B cell (primary cell): ENCODE data around the gene SYCP3. TPM values are rescaled to one million over a fixed set of nuclear protein-coding genes. Genes with fewer than 3 reads are reported as not detected.

Experiments used
- ATAC-seq: fragments of 200-7000 bp; cut with Tn5 transposase; one replicate; pipeline ENCODE4 v1.10.0; 2021; ENCODE audit warnings: low read depth, mild to moderate bottlenecking, moderate number of reproducible peaks, moderate library complexity
- CTCF ChIA-PET: fragments of 350-600 bp; sonication (Branson Sonifier 250); formaldehyde crosslinking; loops from one replicate; lab custom pipeline; 2021; ENCODE audit warnings: antibody characterized with exemption, inconsistent platforms; lab: Charles Lee
- POLR2A ChIA-PET: fragments of 350-600 bp; sonication (Branson Sonifier 250); formaldehyde crosslinking; loops from one replicate; lab custom pipeline; 2021; ENCODE audit warnings: antibody characterized with exemption; lab: Charles Lee
- DNase-seq: peaks from one replicate; pipeline ENCODE4 v3.0.0; 2013
- H2AFZ ChIP-seq: 2 replicates; pipeline ENCODE4 v1.6.1; 2012; ENCODE audit warnings: mild to moderate bottlenecking, low read depth, low read length; ENCODE audit not compliant: insufficient read depth, poor library complexity, severe bottlenecking
- H3K27ac ChIP-seq, 2 donors: 1 replicate in 1 of 2; 2 replicates in 1 of 2; pipeline ENCODE4 v1.5.1; 2012 to 2013; ENCODE audit warnings: low read length in 2 of 2, mild to moderate bottlenecking in 2 of 2, moderate library complexity in 1 of 2
- H3K27me3 ChIP-seq, 4 experiments: fragments of 200-600 bp in 1 of 4; sonication (generic) in 1 of 4; replicated peaks in 1 of 4; 1 replicate in 2 of 4; 2 replicates in 2 of 4; pipeline versions ENCODE4 v1.6.1 to v1.7.0; 2013 to 2016; ENCODE audit warnings: low read length in 3 of 4, mild to moderate bottlenecking in 2 of 4, mixed read lengths in 1 of 4, moderate library complexity in 1 of 4; ENCODE audit not compliant: insufficient read depth in 4 of 4, control insufficient read depth in 3 of 4; ENCODE audit errors: control extremely low read depth in 1 of 4
- H3K36me3 ChIP-seq, 2 experiments: replicated peaks in 1 of 2; 1 replicate in 1 of 2; 2 replicates in 1 of 2; pipeline versions ENCODE4 v1.6.1 to v1.7.1; 2013; ENCODE audit warnings: low read length in 1 of 2; ENCODE audit not compliant: insufficient read depth in 2 of 2, control insufficient read depth in 1 of 2; ENCODE audit errors: control extremely low read depth in 1 of 2, extremely low read depth in 1 of 2
- H3K4me1 ChIP-seq, 2 donors: fragments of 200-600 bp in 1 of 2; sonication (generic) in 1 of 2; 1 replicate in 1 of 2; 2 replicates in 1 of 2; pipeline versions ENCODE4 v1.5.1 to v1.6.1; 2013 to 2017; ENCODE audit warnings: low read length in 2 of 2; ENCODE audit not compliant: control insufficient read depth in 2 of 2, insufficient read depth in 2 of 2
- H3K4me2 ChIP-seq: replicated peaks from 2 replicates; pipeline ENCODE3; 2012; ENCODE audit warnings: mild to moderate bottlenecking, low read depth, low read length; ENCODE audit not compliant: poor library complexity, severe bottlenecking
- H3K4me3 ChIP-seq, 5 experiments: fragments of 200-600 bp in 1 of 5; sonication (generic) in 1 of 5; 1 replicate in 3 of 5; 2 replicates in 2 of 5; pipeline versions ENCODE4 v1.5.1 to v1.7.0; 2011 to 2016; ENCODE audit warnings: low read length in 4 of 5, mild to moderate bottlenecking in 4 of 5, low read depth in 2 of 5, control low read depth in 1 of 5, moderate library complexity in 1 of 5; ENCODE audit not compliant: insufficient read depth in 1 of 5; ENCODE audit errors: control extremely low read depth in 1 of 5, extremely low read depth in 1 of 5
- H3K79me2 ChIP-seq: fragments of 200-600 bp; sonication (generic); one replicate; pipeline ENCODE4 v1.6.0; 2016; ENCODE audit warnings: low read length; ENCODE audit not compliant: control insufficient read depth, insufficient read depth
- H3K9ac ChIP-seq: fragments of 200-600 bp; sonication (generic); 2 replicates; pipeline ENCODE4 v1.6.1; 2017; ENCODE audit warnings: mild to moderate bottlenecking, low read length, moderate library complexity
- H3K9me3 ChIP-seq, 3 donors: one replicate each; pipeline versions ENCODE4 v1.6.1 to v1.7.1; 2013; ENCODE audit warnings: low read length in 2 of 3; ENCODE audit not compliant: control insufficient read depth in 2 of 3, insufficient read depth in 1 of 3; ENCODE audit errors: control extremely low read depth in 1 of 3
- H4K20me1 ChIP-seq: 2 replicates; pipeline ENCODE4 v1.6.0; 2012; ENCODE audit warnings: mild to moderate bottlenecking, low read length; ENCODE audit not compliant: insufficient read depth, control insufficient read depth, poor library complexity, severe bottlenecking
- H3K27ac Mint-ChIP-seq: one replicate; pipeline ENCODE4 v1.8.0; 2021; ENCODE audit warnings: mixed read lengths
- H3K27me3 Mint-ChIP-seq: one replicate; pipeline ENCODE4 v1.8.0; 2021; ENCODE audit warnings: mixed read lengths
- H3K4me1 Mint-ChIP-seq: one replicate; pipeline ENCODE4 v1.8.0; 2021; ENCODE audit warnings: mixed read lengths
- H3K4me3 Mint-ChIP-seq: one replicate; pipeline ENCODE4 v1.8.0; 2021; ENCODE audit warnings: mixed read lengths
- H3K9me3 Mint-ChIP-seq: one replicate; pipeline ENCODE4 v1.8.0; 2022; ENCODE audit warnings: mixed read lengths; ENCODE audit not compliant: insufficient read depth
- EZH2 ChIP-seq: IDR thresholded peaks from 2 replicates; pipeline ENCODE4 v1.6.1; 2012; ENCODE audit warnings: borderline replicate concordance, low read depth, mild to moderate bottlenecking, moderate library complexity, low read length; ENCODE audit not compliant: insufficient read depth, poor library complexity, severe bottlenecking
- WGBS: methylation state at CpG from one replicate; pipeline ENCODE4 v1.1.5; 2013; ENCODE audit warnings: missing lambda C conversion rate; ENCODE audit not compliant: insufficient coverage; 5-methylcytosine and 5-hydroxymethylcytosine counted together
- intact Hi-C: fragments of 100-400 bp; cut with micrococcal nuclease; formaldehyde crosslinking; loops from one replicate; pipeline ENCODE4 v1.10.0; 2022
- polyA plus RNA-seq: library from polyadenylated mRNA; depleted of rRNA; stranded (reverse); fragments of >200 nt; gene quantifications from 2 replicates; pipeline ENCODE4 v1.2.3, GENCODE V29; 2012
- total RNA-seq, 2 donors: library from RNA; stranded (reverse); fragments of 120-200 nt in 1 of 2; gene quantifications; 1 replicate in 1 of 2; 2 replicates in 1 of 2; pipeline versions ENCODE4 v1.2.3 to v1.2.4, GENCODE V29; 2013 to 2022
- TF ChIP-seq, protein P1 (sequence below): fragments of 200-600 bp; IDR thresholded peaks from one replicate; pipeline ENCODE4 v1.8.0; 2022; ENCODE audit warnings: antibody characterized with exemption, mild to moderate bottlenecking

SYCP3 gene
- total and polyA plus RNA-seq, 2 donors (not counting 1 experiment from before 2014, with no cell fraction given): 0.04 to 0.12 TPM

DNA sequence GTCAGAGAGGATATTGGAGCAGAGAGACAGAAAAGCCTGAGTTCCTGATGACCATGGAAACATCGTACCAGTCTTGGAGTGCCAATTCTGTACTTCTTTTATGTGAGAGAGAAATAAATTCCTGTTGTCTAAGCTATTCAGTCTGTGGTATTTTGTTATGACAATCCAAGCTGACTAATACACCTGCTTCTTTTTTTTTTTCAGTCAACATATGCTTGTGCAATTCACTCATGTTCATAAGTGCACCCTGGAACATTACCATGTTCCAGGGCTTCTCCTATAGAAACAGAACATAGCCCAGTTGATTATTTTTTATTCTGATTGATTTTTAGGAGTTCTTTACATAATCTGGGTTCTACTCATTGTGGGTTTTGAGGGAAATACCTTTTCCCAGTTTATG lies 43.6 kb downstream of the SYCP3 start:
- H3K4me1 ChIP-seq: peaks cover 26 to 30% of the 10 kb centered on the region in 2 donors
- H3K27ac ChIP-seq: peak overlapping the region in 1 of 2 donors; percentile 88
- no peak for ATAC-seq
- H3K9me3 Mint-ChIP-seq: no peaks in the 10 kb centered on the region
- no peaks in the 10 kb centered on the region for H4K20me1 ChIP-seq
- peak overlapping the region; percentile 39 for H3K4me3 Mint-ChIP-seq
- H3K9ac ChIP-seq: no peak overlapping the region
- H3K4me3 ChIP-seq: no peak overlapping the region
- no peaks in the 10 kb centered on the region for H3K36me3 ChIP-seq
- H3K79me2 ChIP-seq: peaks cover 64% of the 10 kb centered on the region
- H3K27me3 Mint-ChIP-seq: no peaks in the 10 kb centered on the region
- H3K27ac Mint-ChIP-seq: peak overlapping the region; percentile 98
- no peak for DNase-seq
- POLR2A ChIA-PET: no interaction called here
- H3K4me1 Mint-ChIP-seq: peaks cover 50% of the 10 kb centered on the region
- TF ChIP-seq, protein P1, sequence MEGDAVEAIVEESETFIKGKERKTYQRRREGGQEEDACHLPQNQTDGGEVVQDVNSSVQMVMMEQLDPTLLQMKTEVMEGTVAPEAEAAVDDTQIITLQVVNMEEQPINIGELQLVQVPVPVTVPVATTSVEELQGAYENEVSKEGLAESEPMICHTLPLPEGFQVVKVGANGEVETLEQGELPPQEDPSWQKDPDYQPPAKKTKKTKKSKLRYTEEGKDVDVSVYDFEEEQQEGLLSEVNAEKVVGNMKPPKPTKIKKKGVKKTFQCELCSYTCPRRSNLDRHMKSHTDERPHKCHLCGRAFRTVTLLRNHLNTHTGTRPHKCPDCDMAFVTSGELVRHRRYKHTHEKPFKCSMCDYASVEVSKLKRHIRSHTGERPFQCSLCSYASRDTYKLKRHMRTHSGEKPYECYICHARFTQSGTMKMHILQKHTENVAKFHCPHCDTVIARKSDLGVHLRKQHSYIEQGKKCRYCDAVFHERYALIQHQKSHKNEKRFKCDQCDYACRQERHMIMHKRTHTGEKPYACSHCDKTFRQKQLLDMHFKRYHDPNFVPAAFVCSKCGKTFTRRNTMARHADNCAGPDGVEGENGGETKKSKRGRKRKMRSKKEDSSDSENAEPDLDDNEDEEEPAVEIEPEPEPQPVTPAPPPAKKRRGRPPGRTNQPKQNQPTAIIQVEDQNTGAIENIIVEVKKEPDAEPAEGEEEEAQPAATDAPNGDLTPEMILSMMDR: no peak
- no peak for TF ChIP-seq EZH2
- CTCF ChIA-PET: interaction anchor here (1.4 to 1.7 kb wide), 2 partner anchors 48 to 64 kb away, joined by 3 to 5 read pairs; no protein-coding TSS in a partner anchor
- H2AFZ ChIP-seq: peak overlapping the region; percentile 97
- no peaks in the 10 kb centered on the region for H3K9me3 ChIP-seq
- intact Hi-C loops: loop anchor here (5.0 kb wide), 4 partner anchors 38 to 367 kb away; partner anchors contain the start of genes ARL1 and WASHC3
- H3K4me2 ChIP-seq: no peak overlapping the region
- H3K27me3 ChIP-seq: no peaks in the 10 kb centered on the region
- WGBS: 83% methylated on average over 1 of the region's 1 CpG

DNA sequence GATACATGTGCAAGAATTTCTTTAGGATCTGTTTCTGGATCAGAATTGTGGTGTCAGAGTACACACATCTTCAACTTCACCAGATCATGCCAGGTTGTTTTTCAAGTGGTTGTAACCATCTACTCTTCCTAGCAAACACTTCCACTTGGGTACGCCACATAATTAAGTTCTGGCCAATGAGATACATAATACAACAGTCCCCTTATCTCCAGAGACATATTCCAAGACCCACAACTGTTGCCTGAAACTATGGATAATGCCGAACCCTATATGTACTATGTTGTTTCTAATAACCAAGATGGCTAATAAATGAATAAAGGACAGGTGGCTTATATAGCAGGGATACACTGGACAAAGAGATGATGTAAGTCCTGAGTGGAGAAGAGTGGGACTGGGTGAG lies 44.3 kb downstream of the SYCP3 start:
- intact Hi-C loops: loop anchor here (5.0 kb wide), 4 partner anchors 38 to 367 kb away; partner anchors contain the start of genes ARL1 and WASHC3
- CTCF ChIA-PET: interaction anchor here (1.4 to 1.7 kb wide), 2 partner anchors 49 to 65 kb away, joined by 3 to 5 read pairs; no protein-coding TSS in a partner anchor

More for the DNA sequence above, 44.3 kb downstream of the SYCP3 start:
- no CpG with 5 or more reads among the region's 2 CpGs for WGBS
- Histone ChIP-seq H3K4me3 (no peak overlapping the region), H3K79me2 (peaks cover 57% of the 10 kb centered on the region), H2AFZ (peak overlapping the region; percentile 97), H3K9me3 (no peaks in the 10 kb centered on the region), H3K4me2 (no peak overlapping the region), H3K27me3 (no peaks in the 10 kb centered on the region), H3K36me3 (no peaks in the 10 kb centered on the region), H4K20me1 (no peaks in the 10 kb centered on the region), H3K4me1 (peaks cover 22% of the 10 kb centered on the region in 2 donors), H3K27ac (no peak overlapping the region), H3K9ac (no peak overlapping the region)
- no peaks in the 10 kb centered on the region for H3K27me3 Mint-ChIP-seq
- ATAC-seq (no peak), DNase-seq (no peak)
- TF ChIP-seq EZH2: no peak
- TF ChIP-seq, protein P1: no peak
- H3K4me1 Mint-ChIP-seq: peaks cover 43% of the 10 kb centered on the region
- H3K9me3 Mint-ChIP-seq: no peaks in the 10 kb centered on the region
- peak overlapping the region; percentile 81 for H3K27ac Mint-ChIP-seq
- peak overlapping the region; percentile 26 for H3K4me3 Mint-ChIP-seq
- POLR2A ChIA-PET: no interaction called here
